Neural crest cell (in vitro differentiated cells): Measurements from ENCODE around the gene SERPINA4. TPM values are rescaled to one million over a fixed set of nuclear protein-coding genes. Genes with fewer than 3 reads are reported as not detected.

Source experiments
- DNase-seq: peaks from one replicate; pipeline ENCODE4 v3.0.0; 2021; ENCODE audit warnings: low read depth, mixed read lengths, low spot score
- H3K27ac Mint-ChIP-seq: one replicate; pipeline ENCODE4 v1.8.0; 2021; ENCODE audit warnings: mild to moderate bottlenecking, mixed read lengths; ENCODE audit not compliant: unreplicated experiment
- H3K27me3 Mint-ChIP-seq: 2 replicates; pipeline ENCODE4 v1.8.0; 2021; ENCODE audit warnings: low read depth, mild to moderate bottlenecking, mixed read lengths
- H3K36me3 Mint-ChIP-seq: 2 replicates; pipeline ENCODE4 v1.8.0; 2021; ENCODE audit warnings: low read depth, mild to moderate bottlenecking, mixed read lengths
- H3K4me1 Mint-ChIP-seq: 2 replicates; pipeline ENCODE4 v1.8.0; 2021; ENCODE audit warnings: mixed read lengths
- H3K4me3 Mint-ChIP-seq: one replicate; pipeline ENCODE4 v1.8.0; 2021; ENCODE audit warnings: mild to moderate bottlenecking, mixed read lengths
- H3K9me3 Mint-ChIP-seq: 2 replicates; pipeline ENCODE4 v1.8.0; 2021; ENCODE audit warnings: mixed read lengths
- CTCF ChIP-seq: fragments of 200-600 bp; sonication (generic); conservative IDR thresholded peaks from 2 replicates; pipeline ENCODE4 v1.5.0; 2021; ENCODE audit warnings: antibody characterized with exemption, mild to moderate bottlenecking
- total RNA-seq: library from RNA; stranded (reverse); gene quantifications from 2 replicates; pipeline ENCODE4 v1.2.1, GENCODE V29; 2021

Gene SERPINA4
- total RNA-seq, 1 donor from 2014 or later: not detected

- Mint-ChIP-seq H3K27ac (no peak overlapping the region), H3K9me3 (no peaks in the 10 kb centered on the region), H3K4me3 (no peak overlapping the region), H3K36me3 (no peaks in the 10 kb centered on the region), H3K4me1 (no peaks in the 10 kb centered on the region), H3K27me3 (peaks cover 42% of the 10 kb centered on the region)
- no peak for DNase-seq
- TF ChIP-seq CTCF: no peak
Observed at GRCh38 chr14:94588311-94588710, 27.1 kb downstream of the SERPINA4 start.

- Mint-ChIP-seq H3K36me3 (no peaks in the 10 kb centered on the region), H3K4me3 (no peak overlapping the region), H3K9me3 (no peaks in the 10 kb centered on the region), H3K4me1 (peaks cover 23% of the 10 kb centered on the region), H3K27me3 (peaks cover 64% of the 10 kb centered on the region), H3K27ac (no peak overlapping the region)
- no peak for DNase-seq
- TF ChIP-seq CTCF: no peak
Observed at GRCh38 chr14:94591073-94591472, 29.8 kb downstream of the SERPINA4 start.

GRCh38 chr14:94591871-94592270 lies 30.6 kb downstream of the SERPINA4 start:
- H3K27me3 Mint-ChIP-seq: peaks cover 70% of the 10 kb centered on the region

GRCh38 chr14:94592457-94592856 lies 31.2 kb downstream of the SERPINA4 start:
- Mint-ChIP-seq H3K4me1 (peaks cover 26% of the 10 kb centered on the region), H3K27ac (no peak overlapping the region), H3K27me3 (peaks cover 71% of the 10 kb centered on the region), H3K36me3 (no peaks in the 10 kb centered on the region), H3K4me3 (no peak overlapping the region), H3K9me3 (no peaks in the 10 kb centered on the region)
- no peak for TF ChIP-seq CTCF
- no peak for DNase-seq

More at GRCh38 chr14:94591871-94592270, 30.6 kb downstream of the SERPINA4 start:
- no peak for TF ChIP-seq CTCF
- Mint-ChIP-seq H3K9me3 (no peaks in the 10 kb centered on the region), H3K36me3 (no peaks in the 10 kb centered on the region), H3K4me1 (peaks cover 26% of the 10 kb centered on the region), H3K4me3 (no peak overlapping the region), H3K27ac (no peak overlapping the region)
- no peak for DNase-seq

GRCh38 chr14:94593376-94593748 lies 32.1 kb downstream of the SERPINA4 start:
- no peak for DNase-seq
- Mint-ChIP-seq H3K27me3 (peaks cover 65% of the 10 kb centered on the region), H3K27ac (no peak overlapping the region), H3K36me3 (no peaks in the 10 kb centered on the region), H3K4me1 (peaks cover 26% of the 10 kb centered on the region), H3K4me3 (no peak overlapping the region), H3K9me3 (no peaks in the 10 kb centered on the region)
- TF ChIP-seq CTCF: no peak
